ENCODE measurements around the gene HOXA3. TPM values are rescaled to one million over a fixed set of nuclear protein-coding genes. Genes with fewer than 3 reads are reported as not detected.

Gene HOXA3
- total and polyA plus RNA-seq, 2 donors (not counting 1 experiment from before 2014, with no cell fraction given) = 0.68 to 1.5 TPM

GRCh38 chr7:27096768-27097514 is 55.4 kb downstream of the HOXA3 start:
- Histone ChIP-seq H3K79me2 (ENCODE audit: control insufficient read depth, insufficient read depth, low read length) (peaks cover 54% of the 10 kb centered on the region), H3K4me2 (ENCODE audit: extremely low read depth, insufficient read depth, low read length) (peak overlapping the region; percentile 97), H2AFZ (ENCODE audit: low read length) (no peak overlapping the region), H3K27ac (ENCODE audit: insufficient read depth, low read length) (peak overlapping the region; percentile 95), H3K27me3 (ENCODE audit: control insufficient read depth, insufficient read depth, low read length) (no peaks in the 10 kb centered on the region), H4K20me1 (ENCODE audit: control insufficient read depth, extremely low read depth, insufficient read depth, low read length) (no peaks in the 10 kb centered on the region), H3K9me3 (ENCODE audit: control insufficient read depth, insufficient read depth, low read depth, low read length) (no peaks in the 10 kb centered on the region), H3K9ac (ENCODE audit: insufficient read depth, low read length) (peak overlapping the region; percentile 93), H3K36me3 (ENCODE audit: control insufficient read depth, insufficient read depth, low read length) (no peaks in the 10 kb centered on the region), H3K4me1 (ENCODE audit: control insufficient read depth, extremely low read depth, insufficient read depth, low read length) (peaks cover 4% of the 10 kb centered on the region), H3K4me3 (replicated peaks in 1 of 4; ENCODE audit: control extremely low read depth in 1 of 4, insufficient read depth in 1 of 4, low read depth in 3 of 4, low read length in 4 of 4) (peak overlapping the region; percentile 70 to 93 (median 84))
- no peak for TF ChIP-seq EZH2 (IDR thresholded peaks at IDR 0.05; ENCODE audit: low read length, missing control alignments)
- no peak for TF ChIP-seq CTCF (conservative IDR thresholded peaks at IDR 0.05 in 1 of 2, IDR thresholded peaks at IDR 0.05 in 1 of 2; ENCODE audit: low read depth in 1 of 2, low read length in 2 of 2)
- DNase-seq (ENCODE audit: low read depth in 2 of 2) = peak; percentile 59 to 61

- Histone ChIP-seq H3K4me3 (replicated peaks in 1 of 4; ENCODE audit: control extremely low read depth in 1 of 4, insufficient read depth in 1 of 4, low read depth in 3 of 4, low read length in 4 of 4) (peak within 1 kb of the TSS; percentile 70 to 93 (median 84)), H3K4me1 (ENCODE audit: control insufficient read depth, extremely low read depth, insufficient read depth, low read length) (peaks cover 4% of the 10 kb centered on the region), H3K27ac (ENCODE audit: insufficient read depth, low read length) (peak within 1 kb of the TSS; percentile 95), H2AFZ (ENCODE audit: low read length) (peak within 1 kb of the TSS; percentile 27), H3K36me3 (ENCODE audit: control insufficient read depth, insufficient read depth, low read length) (no peaks in the 10 kb centered on the region), H4K20me1 (ENCODE audit: control insufficient read depth, extremely low read depth, insufficient read depth, low read length) (no peaks in the 10 kb centered on the region), H3K9me3 (ENCODE audit: control insufficient read depth, insufficient read depth, low read depth, low read length) (no peaks in the 10 kb centered on the region), H3K9ac (ENCODE audit: insufficient read depth, low read length) (peak within 1 kb of the TSS; percentile 93), H3K4me2 (ENCODE audit: extremely low read depth, insufficient read depth, low read length) (peak within 1 kb of the TSS; percentile 97), H3K79me2 (ENCODE audit: control insufficient read depth, insufficient read depth, low read length) (peaks cover 49% of the 10 kb centered on the region), H3K27me3 (ENCODE audit: control insufficient read depth, insufficient read depth, low read length) (no peaks in the 10 kb centered on the region)
- TF ChIP-seq CTCF (conservative IDR thresholded peaks at IDR 0.05 in 1 of 2, IDR thresholded peaks at IDR 0.05 in 1 of 2; ENCODE audit: low read depth in 1 of 2, low read length in 2 of 2) (no peak), EZH2 (IDR thresholded peaks at IDR 0.05; ENCODE audit: low read length, missing control alignments) (no peak)
- DNase-seq (ENCODE audit: low read depth in 2 of 2) = peak; percentile 93 to 95
Measured at GRCh38 chr7:27095897-27096767, 56.3 kb downstream of the HOXA3 start, which contains the start of gene HOXA1. Gene HOXA1, minus strand, starts transcription at chr7:27096000. Its CDS starts 88 bp downstream, at chr7:27095912.

All from fibroblast of lung (primary cell).